ENCODE results near the gene CDK14.

Gene CDK14

GRCh38 chr7:91041901-91042484, 445.9 kb downstream of the CDK14 start:
- no peak overlapping the region for H3K27ac ChIP-seq
- H3K4me3 ChIP-seq (ENCODE audit: low read depth, low read length), result no peak overlapping the region
- no peak for TF ChIP-seq CTCF (IDR thresholded peaks at IDR 0.05; ENCODE audit: low read depth, low read length)
- no peaks in the 10 kb centered on the region for H3K9me3 ChIP-seq (ENCODE audit: severe bottlenecking)
- no peaks in the 10 kb centered on the region for H3K36me3 ChIP-seq
- no peak for DNase-seq
- H3K27me3 ChIP-seq (ENCODE audit: insufficient read depth, low read depth, severe bottlenecking), result no peaks in the 10 kb centered on the region

- no peak overlapping the region for H3K4me3 ChIP-seq (ENCODE audit: low read depth, low read length)
- H3K27me3 ChIP-seq (ENCODE audit: insufficient read depth, low read depth, severe bottlenecking), result no peaks in the 10 kb centered on the region
- H3K27ac ChIP-seq, result no peak overlapping the region
- no peaks in the 10 kb centered on the region for H3K9me3 ChIP-seq (ENCODE audit: severe bottlenecking)
- DNase-seq, result no peak
- no peak for TF ChIP-seq CTCF (IDR thresholded peaks at IDR 0.05; ENCODE audit: low read depth, low read length)
- no peaks in the 10 kb centered on the region for H3K36me3 ChIP-seq
Observed at GRCh38 chr7:91043186-91043585, 447.1 kb downstream of the CDK14 start.

DNA sequence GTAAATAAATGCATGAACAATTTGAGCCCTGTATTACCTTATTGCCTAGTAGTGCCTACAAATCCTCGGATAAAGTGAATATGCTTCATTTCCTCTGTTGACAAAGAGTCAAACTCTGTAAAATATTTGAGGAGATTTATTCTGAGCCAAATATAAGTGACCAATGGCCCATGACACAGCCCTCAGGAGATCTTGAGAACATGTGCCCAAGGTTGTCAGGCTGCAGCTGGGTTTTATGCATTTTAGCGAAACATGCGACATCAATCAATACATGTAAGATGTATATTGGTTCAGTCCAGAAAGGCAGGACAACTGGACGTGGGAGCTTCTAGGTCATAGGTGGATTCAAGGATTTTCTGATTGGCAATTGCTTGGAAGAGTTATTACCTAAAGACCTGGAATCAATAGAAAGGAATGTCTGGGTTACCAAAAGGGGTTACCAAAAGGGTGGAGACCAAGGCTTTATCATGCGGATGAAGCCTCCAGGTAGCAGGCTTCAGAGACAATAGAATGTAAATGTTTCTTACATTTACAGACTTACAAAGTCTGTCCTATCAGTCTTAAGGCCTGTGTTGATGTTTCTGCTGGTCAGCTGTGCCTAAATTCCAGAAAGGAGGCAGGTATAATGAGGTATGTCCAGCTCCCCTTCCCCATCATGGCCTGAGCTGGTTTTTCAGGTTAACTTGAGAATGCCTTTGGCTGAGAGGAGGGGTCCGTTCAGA, 448.0 kb downstream of the CDK14 start:
- TF ChIP-seq CTCF (IDR thresholded peaks at IDR 0.05; ENCODE audit: low read depth, low read length), result no peak
- no peaks in the 10 kb centered on the region for H3K27me3 ChIP-seq (ENCODE audit: insufficient read depth, low read depth, severe bottlenecking)
- H3K36me3 ChIP-seq, result no peaks in the 10 kb centered on the region
- H3K27ac ChIP-seq, result no peak overlapping the region
- H3K4me3 ChIP-seq (ENCODE audit: low read depth, low read length), result no peak overlapping the region
- no peaks in the 10 kb centered on the region for H3K9me3 ChIP-seq (ENCODE audit: severe bottlenecking)
- no peak for DNase-seq

DNA sequence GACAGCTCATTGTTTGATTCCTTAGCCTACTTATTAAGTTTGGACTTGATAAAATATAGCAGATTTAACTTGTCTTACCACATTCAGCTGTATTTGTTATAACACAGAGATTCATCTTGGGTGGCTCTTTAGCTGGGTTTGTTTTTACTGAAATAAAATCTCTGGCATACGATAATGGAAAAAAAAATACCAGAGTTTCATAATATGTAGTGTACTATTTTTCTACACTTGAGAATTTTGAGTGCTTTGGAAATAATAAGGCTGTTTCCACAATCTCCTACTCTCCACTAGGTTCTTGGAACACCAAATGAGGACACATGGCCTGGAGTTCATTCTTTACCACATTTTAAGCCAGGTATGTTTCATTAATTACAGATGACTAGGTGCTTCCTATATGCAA, 449.5 kb downstream of the CDK14 start:
- H3K4me3 ChIP-seq (ENCODE audit: low read depth, low read length), result no peak overlapping the region
- no peaks in the 10 kb centered on the region for H3K9me3 ChIP-seq (ENCODE audit: severe bottlenecking)
- H3K27me3 ChIP-seq (ENCODE audit: insufficient read depth, low read depth, severe bottlenecking), result no peaks in the 10 kb centered on the region
- H3K36me3 ChIP-seq, result no peaks in the 10 kb centered on the region
- H3K27ac ChIP-seq, result no peak overlapping the region
- no peak for DNase-seq
- no peak for TF ChIP-seq CTCF (IDR thresholded peaks at IDR 0.05; ENCODE audit: low read depth, low read length)

DNA sequence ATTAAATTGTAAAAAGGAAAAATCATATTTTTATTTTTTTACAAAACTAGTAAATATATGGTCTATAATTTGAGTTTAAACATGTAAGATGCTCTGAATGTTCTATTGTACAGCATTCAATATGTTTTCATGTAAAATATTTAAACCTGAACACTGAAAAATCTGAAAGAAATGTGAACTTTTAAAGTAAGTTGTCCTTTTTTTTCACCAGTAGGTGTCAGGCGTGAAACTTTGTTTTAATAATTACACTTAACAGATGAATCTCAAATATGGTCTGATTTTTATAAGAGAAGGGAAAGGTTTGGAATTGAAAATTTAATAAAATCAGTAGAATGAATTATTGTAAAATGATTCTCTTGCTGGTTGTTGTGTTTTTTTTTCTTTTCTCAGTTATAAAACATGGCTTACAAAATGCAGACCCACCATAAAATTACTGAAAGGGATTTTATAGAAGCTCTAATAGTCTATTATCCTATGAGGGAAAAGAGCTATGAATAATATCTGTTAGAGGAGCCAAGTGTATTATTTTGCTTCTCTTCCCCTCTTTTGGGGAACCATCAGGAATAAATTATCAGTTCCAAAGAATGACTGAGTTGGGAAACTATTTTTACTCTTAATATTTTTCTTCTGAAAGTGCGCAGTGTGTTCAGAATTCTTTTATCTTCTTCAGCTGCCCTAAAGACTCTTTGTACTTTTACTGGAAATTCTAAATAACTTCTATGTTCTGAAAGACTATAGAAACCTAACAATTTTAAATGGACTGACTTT, 450.4 kb downstream of the CDK14 start:
- H3K4me3 ChIP-seq (ENCODE audit: low read depth, low read length), result no peak overlapping the region
- no peak overlapping the region for H3K27ac ChIP-seq
- no peak for DNase-seq
- no peaks in the 10 kb centered on the region for H3K9me3 ChIP-seq (ENCODE audit: severe bottlenecking)
- H3K36me3 ChIP-seq, result no peaks in the 10 kb centered on the region
- H3K27me3 ChIP-seq (ENCODE audit: insufficient read depth, low read depth, severe bottlenecking), result no peaks in the 10 kb centered on the region
- no peak for TF ChIP-seq CTCF (IDR thresholded peaks at IDR 0.05; ENCODE audit: low read depth, low read length)
